ENCODE measurements around the gene TMEM138. TPM values are rescaled to one million over a fixed set of nuclear protein-coding genes. Genes with fewer than 3 reads are reported as not detected.

Gene TMEM138
- total RNA-seq: 10 to 100 TPM; 49.7 to 63.5 TPM

DNA sequence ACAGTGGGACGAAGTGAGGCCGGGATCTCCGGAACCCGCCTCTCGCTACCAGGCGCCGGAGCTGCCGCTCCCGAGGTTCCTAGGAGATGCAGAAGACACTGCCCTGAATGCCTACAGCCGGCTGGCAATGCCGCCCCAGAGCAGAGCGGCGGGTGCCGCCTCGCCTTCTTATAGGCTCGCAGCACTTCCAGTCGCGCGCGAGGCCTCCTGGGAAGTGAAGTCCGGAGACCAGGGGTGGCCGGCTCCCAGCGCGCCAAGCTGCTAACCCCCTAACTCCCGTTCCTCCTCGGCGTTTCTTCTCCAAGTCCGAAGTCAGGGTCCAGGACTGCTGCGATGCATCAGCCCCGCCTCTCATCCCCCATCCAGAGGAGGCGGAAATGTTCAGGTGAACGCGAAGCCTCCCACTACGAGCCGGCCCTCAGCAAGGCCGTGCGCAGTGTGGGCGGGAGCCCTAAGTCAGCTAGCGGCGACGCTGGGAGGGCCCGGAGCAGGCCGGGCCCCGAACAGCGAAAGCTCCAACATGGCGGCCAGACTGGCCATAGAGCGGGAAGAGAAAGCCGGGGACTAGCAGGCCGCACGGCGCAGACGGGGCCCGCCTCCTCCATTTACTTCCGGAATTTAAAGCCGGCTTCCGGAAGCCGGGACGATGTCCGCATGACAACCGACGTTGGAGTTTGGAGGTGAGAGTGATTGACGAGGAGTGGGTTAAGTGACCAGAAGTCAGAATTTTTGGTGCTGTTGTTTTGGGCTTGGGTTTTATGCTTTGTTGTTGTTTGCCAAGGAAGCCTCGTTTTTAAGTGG lies at the start of gene TMEM138, which contains the start of gene CYB561A3:
TSS of gene TMEM138 (plus strand) at position 634 of the 801 bp plus-strand sequence. CDS start 2,017 bp downstream, outside the sequence.
TSS of gene CYB561A3 (minus strand) at position 142 of the 801 bp plus-strand sequence. CDS start 5,169 bp downstream, outside the sequence.
- ATAC-seq (ENCODE audit: insufficient number of reproducible peaks, low FRiP score, low read depth) (peak; percentile 88), DNase-seq (ENCODE audit: low spot score) (peak; percentile 70)
- no peaks in the 10 kb centered on the region for H3K27me3 ChIP-seq (replicated peaks; ENCODE audit: insufficient read depth)
- H3K36me3 ChIP-seq: peaks cover 16% of the 10 kb centered on the region
- peaks cover 13 to 31% of the 10 kb centered on the region in 2 donors for H3K4me1 ChIP-seq (ENCODE audit: control insufficient read depth in 1 of 2, low read depth in 2 of 2)
- peak within 1 kb of the TSS; percentile 100 for H3K27ac ChIP-seq
- peak within 1 kb of the TSS; percentile 98 for H3K4me3 ChIP-seq
- no peaks in the 10 kb centered on the region for H3K9me3 ChIP-seq
- no peak for TF ChIP-seq CTCF (IDR thresholded peaks at IDR 0.05)

DNA sequence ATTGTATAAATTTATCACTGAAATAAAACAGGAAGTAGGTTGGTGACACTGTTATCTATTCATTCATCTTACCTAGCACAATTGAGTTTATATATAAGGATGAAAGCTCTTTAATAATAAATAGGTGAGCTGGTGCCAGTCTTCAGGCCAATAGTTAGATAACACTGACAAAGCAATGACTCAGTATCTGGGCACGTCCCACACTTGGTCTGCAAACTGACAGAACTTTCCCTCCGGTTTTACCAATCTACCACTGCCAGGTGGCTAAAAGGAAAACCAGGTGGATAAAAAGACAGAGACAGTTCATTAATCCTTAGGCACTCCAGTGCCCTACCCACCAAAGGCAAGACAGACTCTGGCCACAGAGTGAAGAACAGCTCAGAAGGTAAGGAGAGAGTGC lies 46.9 kb upstream of the TMEM138 start:
- DNase-seq (ENCODE audit: low spot score): no peak
- H3K27ac ChIP-seq: no peak overlapping the region
- no peak overlapping the region for H3K4me3 ChIP-seq
- no peaks in the 10 kb centered on the region for H3K4me1 ChIP-seq (ENCODE audit: control insufficient read depth in 1 of 2, low read depth in 2 of 2)
- TF ChIP-seq CTCF (IDR thresholded peaks at IDR 0.05): no peak
- H3K9me3 ChIP-seq: no peaks in the 10 kb centered on the region
- H3K36me3 ChIP-seq: peaks cover 84% of the 10 kb centered on the region
- H3K27me3 ChIP-seq (replicated peaks; ENCODE audit: insufficient read depth): no peaks in the 10 kb centered on the region
- no peak for ATAC-seq (ENCODE audit: insufficient number of reproducible peaks, low FRiP score, low read depth)

- no peak overlapping the region for H3K27ac ChIP-seq
- no peak for TF ChIP-seq CTCF (IDR thresholded peaks at IDR 0.05)
- H3K9me3 ChIP-seq: no peaks in the 10 kb centered on the region
- DNase-seq (ENCODE audit: low spot score): no peak
- H3K4me1 ChIP-seq (ENCODE audit: control insufficient read depth in 1 of 2, low read depth in 2 of 2): peaks cover 0 to 16% of the 10 kb centered on the region in 2 donors
- no peak overlapping the region for H3K4me3 ChIP-seq
- peaks cover 66% of the 10 kb centered on the region for H3K36me3 ChIP-seq
- no peaks in the 10 kb centered on the region for H3K27me3 ChIP-seq (replicated peaks; ENCODE audit: insufficient read depth)
- ATAC-seq (ENCODE audit: insufficient number of reproducible peaks, low FRiP score, low read depth): no peak
These were observed 36.3 kb upstream of the TMEM138 start for GRCh38 chr11:61325649-61326414.

DNA sequence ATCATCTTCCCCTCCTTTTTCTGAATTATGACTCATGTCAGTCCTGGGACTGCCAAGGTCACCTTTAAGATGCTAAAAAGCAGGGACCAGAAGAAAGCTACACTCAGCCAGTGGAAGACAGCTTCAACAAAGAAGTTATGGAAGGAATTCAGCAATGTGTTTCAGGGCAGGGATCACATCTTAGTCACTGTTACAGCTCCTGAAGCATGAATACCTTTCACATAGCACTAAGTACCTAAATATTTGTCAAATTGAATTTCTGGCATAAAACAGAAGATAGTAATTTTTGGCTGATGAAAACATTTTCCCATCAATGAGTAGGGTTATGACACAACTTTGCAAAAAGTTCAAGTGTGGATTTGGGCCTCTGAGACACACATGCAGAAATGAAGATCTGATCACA lies 34.5 kb upstream of the TMEM138 start:
- ATAC-seq (ENCODE audit: insufficient number of reproducible peaks, low FRiP score, low read depth): no peak
- no peak for TF ChIP-seq CTCF (IDR thresholded peaks at IDR 0.05)

DNA sequence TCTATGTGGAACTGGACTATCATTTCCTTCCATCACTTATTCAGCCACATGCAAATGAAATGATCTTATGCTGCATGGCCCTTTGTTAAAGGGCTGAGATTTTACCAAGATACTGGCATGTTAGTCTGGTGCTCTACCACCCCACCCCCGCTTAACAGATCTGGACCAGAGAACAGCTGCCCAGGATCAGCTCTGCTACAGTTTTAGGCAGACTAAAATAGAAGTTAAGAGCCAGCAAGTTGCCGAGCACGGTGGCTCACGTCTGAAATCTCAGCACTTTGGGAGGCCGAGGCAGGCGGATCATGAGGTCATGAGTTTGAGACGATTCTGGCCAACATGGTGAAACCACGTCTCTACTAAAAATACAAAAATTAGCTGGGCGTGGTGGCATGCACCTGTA lies 33.8 kb upstream of the TMEM138 start:
- no peak for TF ChIP-seq CTCF (IDR thresholded peaks at IDR 0.05)
- no peak for ATAC-seq (ENCODE audit: insufficient number of reproducible peaks, low FRiP score, low read depth)
- H3K4me3 ChIP-seq: no peak overlapping the region
- no peak for DNase-seq (ENCODE audit: low spot score)
- H3K9me3 ChIP-seq: no peaks in the 10 kb centered on the region
- peaks cover 43% of the 10 kb centered on the region for H3K36me3 ChIP-seq
- no peak overlapping the region for H3K27ac ChIP-seq
- H3K27me3 ChIP-seq (replicated peaks; ENCODE audit: insufficient read depth): no peaks in the 10 kb centered on the region
- H3K4me1 ChIP-seq (ENCODE audit: control insufficient read depth in 1 of 2, low read depth in 2 of 2): peaks cover 11 to 32% of the 10 kb centered on the region in 2 donors

More for the DNA sequence above, 34.5 kb upstream of the TMEM138 start:
- Histone ChIP-seq H3K4me1 (ENCODE audit: control insufficient read depth in 1 of 2, low read depth in 2 of 2) (peaks cover 11 to 32% of the 10 kb centered on the region in 2 donors), H3K4me3 (no peak overlapping the region), H3K27ac (no peak overlapping the region), H3K27me3 (replicated peaks; ENCODE audit: insufficient read depth) (no peaks in the 10 kb centered on the region), H3K9me3 (no peaks in the 10 kb centered on the region), H3K36me3 (peaks cover 50% of the 10 kb centered on the region)
- DNase-seq (ENCODE audit: low spot score): no peak

All from thoracic aorta (tissue), 2 donors.